Glutamatergic neuron (in vitro differentiated cells): ENCODE results near the gene SERPINB13. TPM values are rescaled to one million over a fixed set of nuclear protein-coding genes. Genes with fewer than 3 reads are reported as not detected.

Source experiments
- DNase-seq: peaks from one replicate; pipeline ENCODE4 v3.0.0; 2022
- H3K27ac Mint-ChIP-seq: one replicate; pipeline ENCODE4 v1.8.0; 2020; ENCODE audit warnings: mild to moderate bottlenecking, mixed read lengths, inconsistent platforms; ENCODE audit not compliant: unreplicated experiment
- H3K27me3 Mint-ChIP-seq: one replicate; pipeline ENCODE4 v1.8.0; 2020; ENCODE audit warnings: mild to moderate bottlenecking, moderate library complexity, mixed read lengths, inconsistent platforms; ENCODE audit not compliant: unreplicated experiment
- H3K36me3 Mint-ChIP-seq: one replicate; pipeline ENCODE4 v1.8.0; 2020; ENCODE audit warnings: mild to moderate bottlenecking, mixed read lengths, inconsistent platforms; ENCODE audit not compliant: unreplicated experiment
- H3K4me1 Mint-ChIP-seq: one replicate; pipeline ENCODE4 v1.8.0; 2020; ENCODE audit warnings: mild to moderate bottlenecking, low read depth, mixed read lengths, inconsistent platforms; ENCODE audit not compliant: unreplicated experiment
- H3K4me3 Mint-ChIP-seq: one replicate; pipeline ENCODE4 v1.8.0; 2020; ENCODE audit warnings: mild to moderate bottlenecking, mixed read lengths, inconsistent platforms; ENCODE audit not compliant: unreplicated experiment
- H3K9me3 Mint-ChIP-seq: one replicate; pipeline ENCODE4 v1.8.0; 2020; ENCODE audit warnings: mild to moderate bottlenecking, moderate library complexity, mixed read lengths, inconsistent platforms; ENCODE audit not compliant: unreplicated experiment
- CTCF ChIP-seq: fragments of 200-600 bp; sonication (generic); IDR thresholded peaks from one replicate; pipeline ENCODE4 v1.5.0; 2021; ENCODE audit not compliant: partially characterized antibody, unreplicated experiment
- total RNA-seq: library from RNA; stranded (reverse); fragmentation: NEBNext Ultra II Directional; extraction: Animal tissue kit (Norgen Biotek cat#: 25700); gene quantifications from one replicate; pipeline ENCODE4 v1.2.1, GENCODE V29; 2021; ENCODE audit not compliant: unreplicated experiment

The SERPINB13 gene
- total RNA-seq, 1 donor from 2014 or later = not detected

- Mint-ChIP-seq H3K4me1 (no peaks in the 10 kb centered on the region), H3K27me3 (no peaks in the 10 kb centered on the region), H3K36me3 (no peaks in the 10 kb centered on the region), H3K27ac (no peak overlapping the region), H3K9me3 (no peaks in the 10 kb centered on the region), H3K4me3 (no peak overlapping the region)
- TF ChIP-seq CTCF = no peak
- no peak for DNase-seq
Measured at GRCh38 chr18:63646936-63647335, 59.8 kb downstream of the SERPINB13 start.

DNA sequence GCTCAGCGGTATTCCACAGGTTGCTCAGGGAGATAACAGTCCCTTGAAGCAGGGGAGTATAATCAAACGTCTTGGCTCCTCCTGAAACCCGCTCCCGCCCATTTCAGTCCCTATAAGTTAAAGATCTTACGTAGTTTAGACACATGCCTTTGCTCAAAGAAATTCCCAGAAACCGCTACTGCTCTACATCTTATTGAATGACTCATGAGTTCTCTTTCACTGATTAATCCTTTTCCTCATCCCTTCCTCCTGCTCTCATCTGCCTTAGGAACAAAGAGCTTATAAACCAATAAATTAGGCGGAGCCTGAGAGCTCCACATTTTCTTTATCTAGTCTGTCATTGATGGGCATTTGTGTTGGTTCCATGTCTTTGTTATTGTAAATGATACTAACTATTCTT lies 61.1 kb downstream of the SERPINB13 start:
- Mint-ChIP-seq H3K4me3 (no peak overlapping the region), H3K9me3 (no peaks in the 10 kb centered on the region), H3K4me1 (no peaks in the 10 kb centered on the region), H3K36me3 (no peaks in the 10 kb centered on the region), H3K27me3 (no peaks in the 10 kb centered on the region), H3K27ac (no peak overlapping the region)
- no peak for TF ChIP-seq CTCF
- DNase-seq = no peak

Other genes starting within 250 kb of the SERPINB13 start
- 31.1 TPM for gene KDSR, start 220.1 kb upstream of the SERPINB13 start, total RNA-seq
- 44.5 TPM for gene VPS4B, start 164.9 kb upstream of the SERPINB13 start, total RNA-seq
- not detected for gene SERPINB5, start 110.4 kb upstream of the SERPINB13 start, total RNA-seq
- not detected for gene SERPINB12, start 45.0 kb upstream of the SERPINB13 start, total RNA-seq
- not detected for gene SERPINB4, start 56.9 kb downstream of the SERPINB13 start, total RNA-seq
- not detected for gene SERPINB3, start 74.5 kb downstream of the SERPINB13 start, total RNA-seq
- gene SERPINB11, start 115.6 kb downstream of the SERPINB13 start, total RNA-seq = not detected
- gene SERPINB7, start 188.1 kb downstream of the SERPINB13 start, total RNA-seq = not detected